GM21576 (cell line): ENCODE measurements around the gene LGALS7B.

Experiments used
- ATAC-seq: cut with Tn5 transposase; IDR thresholded peaks from one replicate; pipeline ENCODE4 v1.9.1; 2021; ENCODE audit warnings: mild to moderate bottlenecking, moderate library complexity; ENCODE audit not compliant: unreplicated experiment

The LGALS7B gene

DNA sequence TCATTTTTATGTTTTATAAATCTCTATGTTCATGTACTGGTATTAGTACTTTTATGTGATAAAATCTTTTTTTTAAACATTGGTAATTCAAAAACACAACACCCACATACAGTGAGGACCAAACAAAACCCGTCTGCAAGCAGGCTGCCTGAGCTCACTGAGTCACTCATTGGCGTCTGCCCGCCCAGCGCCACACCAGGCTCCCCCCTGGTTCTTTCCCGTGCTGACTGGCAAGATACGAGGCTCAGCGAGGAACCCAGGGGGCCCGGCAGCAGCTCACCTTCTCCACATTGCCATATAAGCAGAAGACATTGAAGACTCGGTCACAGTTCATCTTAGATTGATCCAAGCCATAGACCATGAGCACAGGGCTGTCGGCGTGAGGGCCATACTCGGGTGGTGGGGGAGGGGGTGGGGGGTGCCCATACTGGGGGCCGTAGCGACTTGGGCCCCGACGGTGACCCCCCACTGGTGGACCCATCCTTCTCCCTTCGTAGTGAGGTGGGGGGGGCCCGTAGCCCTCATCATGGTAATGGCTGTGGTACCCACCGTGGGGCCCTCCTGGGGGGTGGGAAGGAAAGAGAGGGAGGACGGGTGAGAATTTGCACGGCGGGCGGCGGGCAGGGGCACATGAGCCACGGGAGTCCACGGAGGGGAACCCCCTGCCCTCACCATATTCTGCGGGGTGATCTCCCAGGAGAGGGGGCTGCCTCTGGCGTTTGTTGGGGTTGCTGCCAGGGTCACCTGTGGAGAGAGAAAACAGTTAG, 51.0 kb downstream of the LGALS7B start:
- no peak for ATAC-seq

DNA sequence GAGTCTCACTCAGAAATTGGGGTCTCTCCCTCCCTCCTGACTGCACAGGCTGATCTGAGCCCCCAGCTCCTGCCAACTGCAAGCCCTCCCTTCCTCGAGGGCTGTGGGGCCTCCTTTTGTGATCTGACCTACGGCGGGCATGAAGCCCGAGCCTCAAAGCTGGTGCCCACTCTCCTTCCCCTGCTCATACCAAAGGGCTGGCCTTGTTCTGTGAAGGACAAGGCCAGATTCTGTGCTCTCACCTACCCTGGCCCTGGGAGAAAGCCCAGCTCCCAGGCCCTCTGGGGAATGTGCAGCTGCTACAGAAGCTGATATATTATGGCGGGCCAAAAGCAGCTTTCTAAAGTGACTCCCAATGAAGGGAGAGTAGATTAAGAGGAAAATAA, 51.6 kb downstream of the LGALS7B start:
- no peak for ATAC-seq
